IPS DF 19.7 (cell line): ENCODE data around the gene ARRDC2.

ENCODE experiments used
- DNase-seq: peaks from one replicate; pipeline ENCODE4 v3.0.0-alpha.2; 2013; ENCODE audit warnings: low read depth, low spot score

ARRDC2 gene

DNA sequence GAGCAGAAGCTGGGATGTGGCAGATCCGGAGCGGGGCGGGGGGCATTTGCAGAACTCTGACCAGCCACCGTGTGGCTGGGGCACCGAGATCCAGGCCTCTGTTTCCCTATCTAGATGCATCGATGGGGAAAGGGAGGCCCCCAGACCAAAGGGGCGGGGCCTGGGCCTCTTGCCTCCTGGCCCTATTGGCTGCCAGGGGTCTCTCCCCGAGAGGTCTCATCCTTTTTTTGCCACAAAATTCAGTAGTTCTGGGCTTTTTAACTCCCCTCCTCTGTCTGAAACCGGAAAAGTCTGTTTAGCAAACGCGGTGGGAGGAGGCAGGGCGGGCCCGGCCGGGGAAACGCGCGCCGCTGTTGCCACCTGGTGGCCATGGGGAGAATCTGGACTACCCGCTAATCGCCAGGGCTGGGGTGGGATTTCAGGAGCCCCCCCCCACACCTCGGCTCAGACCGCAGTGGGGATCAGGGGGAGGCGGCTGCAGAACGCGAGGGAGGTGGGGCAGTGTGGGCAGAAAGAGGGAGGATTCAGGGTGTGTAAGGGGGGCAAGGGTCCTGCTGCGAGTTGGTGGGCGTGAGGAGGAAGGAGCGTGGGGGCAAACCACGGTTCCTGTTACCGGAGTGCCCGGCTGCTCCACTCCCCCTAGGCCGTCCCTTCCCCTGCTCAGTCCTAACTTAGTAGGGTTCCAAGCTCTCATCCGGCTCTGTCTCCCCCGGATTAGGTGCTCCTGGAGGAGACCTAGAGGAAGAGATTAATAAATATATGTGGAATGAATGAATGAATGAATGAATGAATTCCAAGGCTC lies 50.4 kb downstream of the ARRDC2 start:
- peak; percentile 73 for DNase-seq

DNA sequence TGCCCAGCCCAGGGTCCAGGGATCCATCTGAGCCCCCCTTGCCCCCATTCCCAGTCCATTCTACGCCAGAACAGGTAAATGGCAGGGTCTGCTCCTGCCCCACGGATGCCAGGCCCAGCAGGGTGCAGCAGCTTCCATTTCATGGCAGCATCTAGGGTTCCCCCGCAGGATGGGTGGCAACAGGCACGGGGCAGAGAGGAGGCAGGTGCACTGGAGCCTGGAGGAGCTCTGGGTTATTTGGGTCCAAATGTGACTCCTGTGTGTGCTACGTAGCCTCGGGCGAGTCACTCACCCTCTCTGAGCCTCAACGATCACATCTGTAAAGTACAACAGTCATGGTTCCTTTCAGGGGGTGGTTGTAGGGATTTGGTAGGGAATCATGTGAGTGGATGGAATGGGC lies 51.3 kb downstream of the ARRDC2 start:
- DNase-seq, result no peak

DNA sequence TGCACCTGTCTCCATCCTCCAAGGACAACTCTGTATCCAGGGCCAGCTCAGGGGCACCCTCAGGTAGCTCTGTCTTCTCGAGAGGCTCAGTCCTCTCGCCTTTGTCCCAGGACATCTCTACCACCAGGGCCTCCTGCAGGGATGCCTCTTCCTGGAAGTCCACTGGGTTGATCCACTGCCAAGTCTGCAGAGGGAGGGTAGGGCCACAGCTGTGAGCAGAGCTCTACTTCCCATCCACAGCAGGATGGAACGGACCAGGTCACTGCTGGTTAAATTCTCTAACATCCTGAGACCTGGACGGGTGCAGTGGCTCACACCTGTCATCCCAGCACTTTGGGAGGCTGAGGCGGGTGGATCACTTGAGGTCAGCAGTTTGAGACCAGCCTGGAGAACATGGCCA lies 51.9 kb downstream of the ARRDC2 start:
- DNase-seq, result no peak

- no peak for DNase-seq
Measured at GRCh38 chr19:18060472-18060871, 52.5 kb downstream of the ARRDC2 start.

GRCh38 chr19:18062028-18062427 lies 54.1 kb downstream of the ARRDC2 start:
- no peak for DNase-seq

DNA sequence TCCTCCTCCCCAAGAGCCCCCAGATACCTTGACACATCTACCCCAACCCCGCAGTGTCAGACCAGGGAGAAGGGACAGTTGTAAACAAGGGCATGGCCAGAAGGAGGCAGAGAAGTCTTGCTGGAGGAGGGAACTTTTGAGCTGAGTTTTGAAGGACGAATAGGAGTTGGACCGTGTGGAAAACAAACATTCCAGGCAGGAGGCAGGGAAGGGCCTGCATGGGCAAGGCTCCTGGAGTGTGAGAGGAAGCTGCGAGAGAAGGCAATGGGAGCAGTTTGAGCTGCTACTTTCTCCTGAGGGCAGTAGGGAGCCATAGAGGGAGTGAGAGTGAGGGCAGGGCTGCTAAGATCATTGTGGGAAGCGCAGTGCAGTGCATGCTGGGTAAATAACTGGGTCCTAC lies 55.5 kb downstream of the ARRDC2 start:
- no peak for DNase-seq
